WERI-Rb-1 (cell line): ENCODE data around the gene LIPI.

ENCODE experiments used
- DNase-seq: peaks from one replicate; pipeline ENCODE4 v3.0.0-alpha.2; 2020
- H3K27ac ChIP-seq: fragments of 250-450 bp; sonication (Bioruptor Pico); 2 replicates; pipeline ENCODE4 v1.5.1; 2020; ENCODE audit warnings: mild to moderate bottlenecking, moderate library complexity
- H3K27me3 ChIP-seq: fragments of 250-450 bp; sonication (Bioruptor Pico); 2 replicates; pipeline ENCODE4 v1.5.1; 2021; ENCODE audit warnings: mild to moderate bottlenecking, low read depth, moderate library complexity; ENCODE audit not compliant: insufficient read depth, severe bottlenecking
- H3K36me3 ChIP-seq: fragments of 250-450 bp; sonication (Bioruptor Pico); 2 replicates; pipeline ENCODE4 v1.5.1; 2020; ENCODE audit warnings: mild to moderate bottlenecking, moderate library complexity
- H3K4me3 ChIP-seq: 2 replicates; pipeline ENCODE4 v1.5.1; 2011; ENCODE audit warnings: low read depth, mild to moderate bottlenecking, control low read depth, low read length
- H3K9me3 ChIP-seq: fragments of 250-450 bp; sonication (Bioruptor Pico); 2 replicates; pipeline ENCODE4 v1.5.1; 2021; ENCODE audit warnings: mild to moderate bottlenecking, moderate library complexity; ENCODE audit not compliant: severe bottlenecking
- TF ChIP-seq, protein P1 (sequence below): IDR thresholded peaks from 2 replicates; pipeline ENCODE4 v1.5.1; 2011; ENCODE audit warnings: low read depth, mild to moderate bottlenecking, control low read depth, inconsistent platforms, low read length

Gene LIPI

DNA sequence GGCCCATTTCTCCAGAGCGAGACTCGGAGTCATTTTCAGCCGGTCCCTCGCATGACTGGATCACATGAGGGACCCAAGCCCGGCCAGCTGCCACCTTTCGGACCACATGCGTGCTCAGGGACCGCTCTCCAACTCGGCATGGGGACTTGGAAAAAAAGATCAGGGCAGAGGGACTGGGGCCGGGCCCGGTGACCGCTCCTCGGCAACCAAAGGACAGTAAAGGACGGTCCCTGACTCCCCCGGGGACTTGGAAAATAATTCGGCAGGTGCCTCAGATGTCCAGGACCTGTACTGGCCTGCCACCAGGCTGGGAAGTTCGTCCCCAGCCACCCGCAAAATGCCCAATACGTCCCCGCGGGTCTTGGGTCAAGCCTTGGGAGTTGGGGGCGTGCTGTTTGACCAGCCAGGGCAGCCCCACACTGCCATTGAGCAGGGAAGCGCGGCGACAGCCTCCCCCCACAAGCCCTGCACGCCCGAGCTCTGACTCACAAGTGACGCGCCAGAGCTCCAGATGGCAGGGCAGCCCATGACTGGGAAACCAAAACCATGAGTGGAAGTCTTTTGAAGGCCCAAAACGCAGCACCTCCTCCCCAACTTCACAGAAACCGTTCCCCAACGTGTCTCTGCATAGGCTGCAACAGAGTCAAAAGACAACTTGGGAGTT, 134.5 kb downstream of the LIPI start:
- TF ChIP-seq, protein P1, sequence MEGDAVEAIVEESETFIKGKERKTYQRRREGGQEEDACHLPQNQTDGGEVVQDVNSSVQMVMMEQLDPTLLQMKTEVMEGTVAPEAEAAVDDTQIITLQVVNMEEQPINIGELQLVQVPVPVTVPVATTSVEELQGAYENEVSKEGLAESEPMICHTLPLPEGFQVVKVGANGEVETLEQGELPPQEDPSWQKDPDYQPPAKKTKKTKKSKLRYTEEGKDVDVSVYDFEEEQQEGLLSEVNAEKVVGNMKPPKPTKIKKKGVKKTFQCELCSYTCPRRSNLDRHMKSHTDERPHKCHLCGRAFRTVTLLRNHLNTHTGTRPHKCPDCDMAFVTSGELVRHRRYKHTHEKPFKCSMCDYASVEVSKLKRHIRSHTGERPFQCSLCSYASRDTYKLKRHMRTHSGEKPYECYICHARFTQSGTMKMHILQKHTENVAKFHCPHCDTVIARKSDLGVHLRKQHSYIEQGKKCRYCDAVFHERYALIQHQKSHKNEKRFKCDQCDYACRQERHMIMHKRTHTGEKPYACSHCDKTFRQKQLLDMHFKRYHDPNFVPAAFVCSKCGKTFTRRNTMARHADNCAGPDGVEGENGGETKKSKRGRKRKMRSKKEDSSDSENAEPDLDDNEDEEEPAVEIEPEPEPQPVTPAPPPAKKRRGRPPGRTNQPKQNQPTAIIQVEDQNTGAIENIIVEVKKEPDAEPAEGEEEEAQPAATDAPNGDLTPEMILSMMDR, result no peak
- no peak for DNase-seq
- no peak overlapping the region for H3K27ac ChIP-seq
- H3K36me3 ChIP-seq, result no peaks in the 10 kb centered on the region
- no peaks in the 10 kb centered on the region for H3K9me3 ChIP-seq
- no peak overlapping the region for H3K4me3 ChIP-seq
- H3K27me3 ChIP-seq, result no peaks in the 10 kb centered on the region

DNA sequence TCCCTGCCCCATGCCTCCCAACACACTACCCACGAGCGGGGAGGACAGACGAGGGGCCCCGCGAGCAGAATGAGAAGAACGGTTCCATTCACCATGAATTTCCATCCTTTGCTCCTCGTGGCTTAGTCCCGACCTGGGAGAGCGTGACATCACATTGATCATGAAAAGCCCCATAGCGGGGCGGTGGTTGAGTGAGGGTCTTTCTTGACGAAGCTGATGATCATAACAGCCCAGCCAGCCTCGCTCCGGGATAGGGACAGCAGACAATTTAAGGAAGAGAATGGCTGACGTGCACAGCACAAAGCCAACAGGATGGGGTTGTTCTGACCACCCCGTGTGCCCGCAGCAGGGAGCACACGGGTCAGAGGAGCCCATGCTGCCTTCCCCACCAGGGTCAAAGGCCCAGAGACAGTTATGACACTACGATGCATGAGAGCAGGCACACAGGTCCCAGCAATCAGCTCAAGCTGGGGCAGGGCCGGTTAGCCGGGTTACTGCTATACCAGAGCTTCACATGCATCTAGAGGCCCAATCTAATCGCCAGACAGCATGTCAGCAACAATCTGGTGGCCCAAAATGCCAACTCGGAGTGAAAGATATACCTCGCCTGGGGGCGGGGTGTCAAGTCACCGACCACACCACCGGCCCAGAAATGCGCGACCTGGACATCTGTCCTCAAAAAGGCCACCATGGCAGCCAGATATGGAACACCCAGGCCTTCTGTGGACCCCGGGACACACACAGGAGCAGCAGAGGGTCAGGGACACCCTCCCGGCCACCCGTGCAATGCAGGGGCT, 135.2 kb downstream of the LIPI start:
- H3K27ac ChIP-seq, result no peak overlapping the region
- no peaks in the 10 kb centered on the region for H3K9me3 ChIP-seq
- no peak for DNase-seq
- TF ChIP-seq, protein P1, result no peak
- no peaks in the 10 kb centered on the region for H3K36me3 ChIP-seq
- H3K27me3 ChIP-seq, result no peaks in the 10 kb centered on the region
- no peak overlapping the region for H3K4me3 ChIP-seq

DNA sequence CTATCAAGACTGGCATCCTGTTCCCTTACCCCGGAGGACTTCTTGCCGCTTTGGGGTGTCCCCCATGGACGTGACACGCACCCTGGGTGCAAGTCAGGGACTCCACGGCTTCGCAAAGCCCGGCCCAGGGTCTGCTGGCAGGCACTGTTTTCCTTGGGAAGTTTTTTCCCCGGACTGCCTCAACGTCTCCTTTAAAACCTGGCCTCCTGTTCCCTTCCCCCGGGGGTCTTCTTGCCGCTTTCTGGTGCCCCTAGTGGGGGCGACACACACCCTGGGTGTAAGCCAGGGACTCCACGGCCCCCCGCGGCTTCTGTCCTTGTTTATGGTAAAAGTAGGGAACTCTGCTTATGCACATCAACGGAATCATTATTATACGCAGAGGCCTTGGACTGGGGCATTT, 136.6 kb downstream of the LIPI start:
- TF ChIP-seq, protein P1, result no peak
- H3K36me3 ChIP-seq, result no peaks in the 10 kb centered on the region
- no peak overlapping the region for H3K4me3 ChIP-seq
- no peaks in the 10 kb centered on the region for H3K27me3 ChIP-seq
- H3K9me3 ChIP-seq, result no peaks in the 10 kb centered on the region
- no peak overlapping the region for H3K27ac ChIP-seq
- DNase-seq, result no peak

DNA sequence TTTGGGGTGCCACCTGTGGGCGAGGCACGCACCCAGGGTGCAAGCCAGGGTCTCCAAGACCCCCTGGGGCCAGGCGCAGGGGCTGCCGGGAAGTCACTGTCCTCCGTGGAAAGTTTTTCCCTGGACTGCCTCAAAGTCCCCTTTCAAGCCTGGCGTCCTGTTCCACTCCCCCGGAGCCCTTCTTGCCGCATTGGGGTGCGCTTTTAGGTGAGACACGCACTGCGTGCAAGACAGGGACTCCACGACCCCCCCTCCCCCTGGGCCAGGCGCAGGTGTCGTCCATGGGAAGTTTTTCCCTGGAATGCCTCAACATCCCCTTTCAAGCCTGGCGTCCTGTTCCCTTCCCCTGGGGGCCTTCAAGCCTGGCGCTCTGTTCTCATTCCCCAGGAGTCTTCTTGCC, 137.1 kb downstream of the LIPI start:
- no peak for DNase-seq
- H3K9me3 ChIP-seq, result no peaks in the 10 kb centered on the region
- TF ChIP-seq, protein P1, result no peak
- no peaks in the 10 kb centered on the region for H3K27me3 ChIP-seq
- no peak overlapping the region for H3K27ac ChIP-seq
- no peaks in the 10 kb centered on the region for H3K36me3 ChIP-seq
- no peak overlapping the region for H3K4me3 ChIP-seq

DNA sequence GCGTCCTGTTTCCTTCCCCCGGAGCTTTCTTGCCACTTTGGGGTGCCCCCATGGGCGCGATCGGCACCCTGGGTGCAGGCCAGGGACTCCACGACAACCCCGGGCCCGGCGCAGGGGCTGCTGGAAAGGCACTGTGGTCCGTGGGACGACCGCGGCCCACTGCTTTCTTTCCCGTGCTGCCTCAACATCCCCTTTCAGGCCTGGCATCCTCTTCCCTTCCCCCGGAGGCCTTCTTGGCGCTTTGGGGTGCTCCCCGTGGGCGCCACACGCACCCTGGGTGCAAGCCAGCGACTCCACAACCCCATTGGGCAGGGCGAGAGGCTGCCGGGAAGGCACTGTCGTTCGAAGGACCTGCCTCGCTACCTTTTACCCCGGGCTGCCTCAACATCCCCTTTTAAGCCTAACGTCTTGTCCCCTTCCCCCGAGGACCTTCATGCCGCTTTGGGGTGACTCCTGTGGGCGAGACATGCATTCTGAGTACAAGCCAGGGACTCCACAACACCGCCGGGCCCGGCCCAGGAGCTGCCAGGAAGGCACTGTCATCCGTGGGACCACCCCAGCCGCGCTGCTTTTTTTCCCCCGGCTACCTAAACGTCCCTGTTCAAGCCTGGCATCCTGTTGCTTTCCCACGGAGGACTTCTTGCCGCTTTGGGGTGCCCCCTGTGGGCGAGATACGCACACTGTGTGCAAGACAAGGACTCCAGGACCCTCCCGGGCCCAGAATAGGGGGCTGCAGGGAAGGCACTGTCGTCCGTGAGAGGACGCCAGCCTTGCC, 137.8 kb downstream of the LIPI start:
- no peak for DNase-seq
- no peaks in the 10 kb centered on the region for H3K27me3 ChIP-seq
- TF ChIP-seq, protein P1, result no peak
- H3K4me3 ChIP-seq, result no peak overlapping the region
- no peak overlapping the region for H3K27ac ChIP-seq
- H3K9me3 ChIP-seq, result no peaks in the 10 kb centered on the region
- H3K36me3 ChIP-seq, result no peaks in the 10 kb centered on the region
